NCI-H2029 (cell line): ENCODE data around the gene POLR2E.
"Not testable (repeated sequence)": the region's sequence is repeated elsewhere in the genome, so short reads cannot be mapped to it uniquely, and the experiment has no call there.

Experiments
- DNase-seq: peaks from one replicate; lab custom pipeline; 2025; lab: John Stamatoyannopoulos, UW

The POLR2E gene

GRCh38 chr19:1094978-1095701 lies at the start of gene POLR2E:
Gene POLR2E (minus strand): TSS chr19:1095375. CDS start chr19:1095315, 60 bp downstream.
- peak; percentile 97 for DNase-seq

- no peak for DNase-seq
These were observed 49.6 kb upstream of the POLR2E start for GRCh38 chr19:1144741-1145140.

DNA sequence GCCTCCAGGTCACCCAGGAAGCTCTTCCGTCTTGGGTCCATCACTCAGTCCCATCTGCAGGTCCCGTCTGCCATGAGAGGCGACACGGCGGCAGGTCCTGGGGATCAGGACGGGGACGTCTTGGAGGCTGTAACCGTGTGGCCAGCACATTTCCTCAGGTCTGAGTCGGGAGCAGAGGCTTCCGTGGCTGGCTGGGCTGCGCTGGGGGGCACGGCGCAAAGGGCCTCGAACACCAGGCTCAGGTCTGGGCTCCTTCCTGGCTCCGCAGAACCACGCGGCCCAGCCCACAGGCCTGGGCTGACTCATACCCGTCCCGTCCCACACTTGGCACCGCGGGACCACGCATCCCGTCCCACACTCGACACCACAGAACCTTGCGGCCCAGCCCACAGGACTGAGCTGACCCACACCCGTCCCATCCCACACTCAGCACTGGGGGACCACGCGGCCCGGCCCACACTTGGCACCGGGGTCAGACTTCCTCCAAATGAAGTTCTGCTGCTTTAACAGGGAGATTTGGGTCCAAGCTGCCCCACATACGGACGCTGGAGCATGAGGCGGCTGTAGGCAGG lies 48.7 kb upstream of the POLR2E start:
- DNase-seq, result no peak

- no peak for DNase-seq
These were observed 46.8 kb upstream of the POLR2E start for GRCh38 chr19:1141944-1142343.

GRCh38 chr19:1140272-1141027 lies 45.3 kb upstream of the POLR2E start:
- no peak for DNase-seq

GRCh38 chr19:1139126-1139525 lies 44.0 kb upstream of the POLR2E start:
- no peak for DNase-seq

DNA sequence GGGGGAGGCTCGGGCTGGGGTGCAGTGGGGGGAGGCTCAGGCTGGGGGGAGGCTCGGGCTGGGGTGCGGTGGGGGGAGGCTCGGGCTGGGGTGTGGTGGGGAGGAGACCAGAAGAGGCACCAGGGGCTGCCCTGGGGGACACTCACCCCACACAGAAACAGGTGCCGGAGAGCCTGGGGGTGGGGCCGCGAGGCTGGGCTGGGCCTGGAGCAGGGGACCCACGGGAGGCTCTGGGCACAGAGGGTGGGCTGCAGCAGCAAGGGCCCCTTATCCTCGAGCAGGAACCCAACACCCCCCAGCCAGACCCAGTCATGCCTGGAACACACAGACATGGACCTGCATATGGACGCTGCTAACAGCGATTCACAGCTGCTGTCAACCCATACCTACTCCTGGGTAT lies 42.9 kb upstream of the POLR2E start:
- DNase-seq, result no peak

DNA sequence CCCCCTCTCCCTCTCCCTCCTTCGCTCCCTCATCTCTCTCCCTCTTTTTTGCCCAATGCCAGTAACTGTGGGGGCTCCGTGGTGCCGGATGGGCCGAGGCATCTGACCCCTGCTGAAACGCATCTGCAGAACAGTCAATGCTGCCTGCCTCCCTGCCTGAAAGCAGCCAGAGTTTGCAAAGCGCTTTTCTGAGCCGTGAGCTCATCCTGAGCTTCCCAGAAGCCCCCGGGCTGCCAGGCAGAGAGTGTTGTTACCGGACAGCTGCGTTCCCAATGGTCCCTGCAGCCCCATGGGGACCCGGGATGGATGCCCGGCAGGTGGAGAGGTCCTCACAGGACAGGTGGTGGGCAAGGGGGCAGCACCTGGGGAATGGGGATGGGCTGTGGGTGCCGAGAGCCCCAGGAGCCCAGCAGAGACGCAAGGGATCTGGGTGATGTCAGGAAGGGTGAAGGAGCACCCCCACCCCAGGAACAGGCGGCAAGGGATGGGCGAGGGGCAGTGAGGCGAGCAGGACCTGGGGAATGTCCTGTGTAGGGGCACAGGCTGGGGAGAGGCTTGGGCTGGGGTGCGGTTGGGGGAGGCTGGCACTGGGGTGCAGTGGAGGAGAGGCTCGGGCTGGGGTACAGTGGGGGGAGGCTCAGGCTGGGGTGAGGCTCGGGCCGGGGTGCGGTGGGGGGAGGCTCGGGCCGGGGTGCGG lies 41.6 kb upstream of the POLR2E start:
- DNase-seq, result no peak

DNA sequence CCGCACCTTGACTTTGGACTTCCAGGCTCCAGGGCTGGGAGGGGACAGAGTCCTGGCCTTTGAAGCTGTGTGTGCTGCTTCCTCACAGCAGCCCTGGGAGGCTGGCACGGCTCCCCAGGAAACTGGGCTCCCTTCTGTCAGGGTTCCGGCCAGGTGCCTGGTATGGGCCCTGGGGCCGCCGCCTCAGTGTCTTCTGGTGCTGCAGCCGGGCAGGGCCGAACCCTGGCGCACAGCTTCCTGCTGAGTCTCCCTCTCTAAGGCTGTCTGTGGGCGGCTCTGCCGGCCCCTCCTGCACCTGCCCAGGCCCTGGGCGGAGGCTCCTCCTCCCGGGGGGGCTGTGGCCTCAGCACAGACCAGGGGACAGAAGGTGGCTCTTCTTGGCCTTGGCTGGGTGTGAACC lies 41.0 kb upstream of the POLR2E start:
- no peak for DNase-seq

DNA sequence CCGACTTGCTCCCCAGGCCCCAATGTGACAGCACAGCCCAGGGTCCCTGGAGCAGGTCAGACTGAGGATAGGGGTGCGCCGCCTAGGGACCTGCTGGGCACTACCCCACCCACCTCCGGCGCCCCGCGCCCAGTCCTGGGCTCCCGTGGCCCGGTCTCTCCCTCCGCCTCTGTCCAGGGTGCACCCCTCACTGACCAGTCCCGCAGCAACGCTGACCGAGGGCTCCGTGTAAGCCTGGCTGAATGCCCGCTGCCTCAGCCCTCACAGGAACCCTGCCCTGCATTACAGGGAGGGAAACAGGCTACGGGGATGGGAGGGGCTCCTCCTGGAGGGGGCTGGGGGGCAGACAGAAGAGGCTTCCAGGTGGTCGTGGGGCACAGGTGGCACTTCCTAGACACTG lies 40.3 kb upstream of the POLR2E start:
- DNase-seq, result no peak

DNA sequence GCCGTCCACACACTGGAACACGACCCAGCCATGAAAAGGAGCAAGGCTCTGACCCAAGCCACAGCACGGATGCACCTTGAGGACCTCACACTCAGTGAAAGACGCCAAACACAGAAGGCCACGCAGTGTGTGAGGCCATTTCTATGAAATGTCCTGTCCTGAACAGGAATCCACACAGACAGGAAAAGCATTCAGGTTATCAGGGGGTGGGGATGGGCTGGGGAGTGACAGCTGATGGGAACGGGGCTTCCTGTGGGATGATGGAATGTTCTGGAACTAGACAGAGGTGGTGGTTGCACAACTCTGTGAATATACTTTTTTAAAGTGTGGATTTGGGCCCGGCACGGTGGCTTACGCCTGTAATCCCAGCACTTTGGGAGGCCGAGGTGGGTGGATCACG lies 39.3 kb upstream of the POLR2E start:
- DNase-seq, result no peak

- no peak for DNase-seq
These were observed 38.3 kb upstream of the POLR2E start for GRCh38 chr19:1133471-1133929.

- DNase-seq, result no peak
These were observed 37.6 kb upstream of the POLR2E start for GRCh38 chr19:1132552-1133383.

DNA sequence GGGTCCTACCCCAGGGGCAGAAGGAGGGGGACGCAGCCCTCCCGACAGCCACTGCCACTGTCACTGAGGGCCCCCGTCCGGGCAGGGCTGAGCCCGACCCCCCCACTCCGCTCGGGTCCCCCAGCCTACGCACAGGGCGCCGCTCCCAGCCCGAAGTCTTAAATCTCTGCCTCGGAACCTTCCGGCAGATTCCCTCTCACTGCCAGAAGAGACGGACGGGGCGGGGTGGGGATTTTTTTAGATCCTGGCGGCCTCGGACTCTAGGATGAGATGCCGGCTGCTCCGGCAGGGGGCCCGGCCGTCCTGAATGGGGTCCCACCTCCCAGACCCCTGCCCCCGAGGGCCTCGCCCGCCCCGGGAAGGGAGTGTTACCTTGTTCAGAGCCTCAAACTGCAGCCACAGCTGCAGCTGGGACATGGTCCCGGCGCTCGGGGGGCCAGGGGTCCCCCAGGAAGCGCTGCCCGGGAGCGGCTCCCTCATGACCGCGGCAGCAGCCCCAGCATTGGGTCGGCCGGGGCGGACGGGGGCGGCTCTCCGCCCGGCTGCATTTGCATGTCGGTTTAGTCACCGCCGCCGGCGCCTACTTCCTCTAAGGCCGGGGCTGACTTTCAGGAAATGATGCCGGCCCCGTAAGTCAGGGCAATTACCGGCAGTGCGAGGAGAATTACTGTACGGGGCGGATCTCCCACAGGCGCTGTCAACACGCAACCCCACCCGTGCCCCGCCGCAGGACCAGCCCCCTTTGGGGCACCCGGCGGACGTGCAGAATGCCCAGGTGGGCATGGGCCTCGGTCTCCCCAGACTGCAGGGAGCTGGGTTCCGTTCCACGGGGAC lies 36.8 kb upstream of the POLR2E start:
- no peak for DNase-seq

DNA sequence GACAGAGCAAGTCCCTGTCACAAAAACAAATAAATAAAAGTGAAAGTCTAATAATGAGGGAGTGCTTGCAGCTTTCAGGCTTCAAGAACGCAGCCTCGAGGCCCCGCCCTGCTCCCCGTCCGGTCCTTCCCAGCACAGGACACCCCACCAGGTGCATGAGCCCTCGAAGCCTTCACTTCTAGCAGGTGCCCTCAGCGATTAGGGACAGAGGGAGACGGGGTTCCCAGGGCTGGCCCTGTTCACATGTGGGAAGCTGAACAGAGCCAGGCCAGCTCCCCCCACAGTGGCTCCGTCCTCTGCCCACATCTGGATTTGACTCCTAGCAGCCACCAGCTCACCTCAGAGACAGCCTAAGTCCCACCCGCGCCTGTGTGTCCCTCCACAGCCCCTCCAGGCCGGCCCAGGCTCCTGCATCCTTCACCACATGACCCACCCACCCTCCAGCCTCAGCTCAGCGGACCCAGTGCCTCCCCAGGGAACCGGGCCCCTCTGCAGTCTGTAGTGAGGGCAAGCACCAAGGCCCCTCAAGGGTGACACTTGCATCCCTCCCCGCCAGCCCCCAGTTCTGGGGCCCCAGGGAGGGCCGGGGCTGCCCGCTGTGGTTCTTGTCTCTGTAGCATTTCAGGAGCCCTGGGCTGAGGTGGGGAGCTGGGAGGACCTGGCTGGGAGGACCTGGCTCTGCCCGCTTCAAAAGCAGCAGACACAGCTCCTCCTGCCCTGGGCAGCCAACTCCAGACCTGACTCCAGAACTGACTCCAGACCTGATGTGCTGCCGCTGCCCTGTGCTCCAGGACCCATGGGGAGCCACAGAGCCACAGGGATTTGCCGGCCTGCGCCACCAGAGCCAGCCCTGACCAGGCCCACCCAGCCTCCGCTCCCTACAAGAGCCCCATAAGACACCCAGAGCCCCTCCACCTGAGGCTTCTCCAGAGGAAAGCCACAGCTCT lies 35.9 kb upstream of the POLR2E start:
- no peak for DNase-seq

GRCh38 chr19:1129535-1129934 lies 34.4 kb upstream of the POLR2E start:
- DNase-seq, result no peak

GRCh38 chr19:1129084-1129483 lies 33.9 kb upstream of the POLR2E start:
- not testable (repeated sequence) for DNase-seq

- no peak for DNase-seq
These were observed 32.9 kb upstream of the POLR2E start for GRCh38 chr19:1128106-1128505.

- DNase-seq, result no peak
These were observed 32.0 kb upstream of the POLR2E start for GRCh38 chr19:1126984-1127760.
